Astrocyte of the cerebellum (primary cell): ENCODE measurements around the gene UQCRQ.

Experiments
- DNase-seq: peaks from one replicate; pipeline ENCODE4 v3.0.0-alpha.2; 2011; ENCODE audit warnings: low read depth
- H3K4me3 ChIP-seq: 2 replicates; pipeline ENCODE4 v1.5.1; 2011; ENCODE audit warnings: mild to moderate bottlenecking, low read depth, low read length, moderate library complexity
- CTCF ChIP-seq: IDR thresholded peaks from 2 replicates; pipeline ENCODE4 v1.5.1; 2012; ENCODE audit warnings: low read length, low read depth, moderate library complexity, mild to moderate bottlenecking; ENCODE audit errors: missing control alignments
- in situ Hi-C: cut with HindIII; loops from 2 replicates; pipeline ENCODE4 v1.10.0; 2017; ENCODE audit warnings: low sequenced_read_pairs

The UQCRQ gene

GRCh38 chr5:132826424-132827082 is 39.9 kb upstream of the UQCRQ start:
- in situ Hi-C loops: no loop called here
- TF ChIP-seq CTCF: no peak

GRCh38 chr5:132827943-132828673 is 38.3 kb upstream of the UQCRQ start:
- TF ChIP-seq CTCF: no peak
- in situ Hi-C loops: no loop called here
- H3K4me3 ChIP-seq: no peak overlapping the region
- DNase-seq: no peak

More at GRCh38 chr5:132826424-132827082, 39.9 kb upstream of the UQCRQ start:
- DNase-seq: no peak
- H3K4me3 ChIP-seq: no peak overlapping the region

GRCh38 chr5:132828846-132829494 is 37.5 kb upstream of the UQCRQ start:
- no peak overlapping the region for H3K4me3 ChIP-seq
- no peak for DNase-seq
- in situ Hi-C loops: no loop called here
- TF ChIP-seq CTCF: no peak

GRCh38 chr5:132829742-132830435 is 36.6 kb upstream of the UQCRQ start:
- in situ Hi-C loops: no loop called here

GRCh38 chr5:132830436-132831094 is 35.9 kb upstream of the UQCRQ start, which contains the start of gene SHROOM1:
Gene SHROOM1, minus strand, starts transcription at chr5:132830647. Its CDS starts 4,507 bp downstream, at chr5:132826140.
- no peak for TF ChIP-seq CTCF
- in situ Hi-C loops: no loop called here
- DNase-seq: no peak
- H3K4me3 ChIP-seq: peak within 1 kb of the TSS; percentile 50

More at GRCh38 chr5:132829742-132830435, 36.6 kb upstream of the UQCRQ start:
- peak overlapping the region; percentile 50 for H3K4me3 ChIP-seq
- peak; percentile 84 for TF ChIP-seq CTCF
- DNase-seq: no peak
